Cardiac septum (tissue), 1 donor: ENCODE results near the gene SLC9A7. TPM values are rescaled to one million over a fixed set of nuclear protein-coding genes. Genes with fewer than 3 reads are reported as not detected.

Source experiments
- DNase-seq: peaks from one replicate; pipeline ENCODE4 v3.0.0-alpha.2; 2020; ENCODE audit warnings: low spot score
- intact Hi-C: fragments of 100-400 bp; cut with DNase I; formaldehyde crosslinking; loops from one replicate; pipeline ENCODE4 v1.14.0; 2022
- total RNA-seq: library from RNA; stranded (reverse); fragmentation: NEBNext Ultra II Directional; extraction: Animal tissue kit (Norgen Biotek cat#: 25700); gene quantifications from one replicate; pipeline ENCODE4 v1.2.1, GENCODE V29; 2021
- donor health status: DM: no; HTN: no; CAD: no.

Gene SLC9A7
- total RNA-seq, 1 donor from 2014 or later: 1.0 TPM

DNA sequence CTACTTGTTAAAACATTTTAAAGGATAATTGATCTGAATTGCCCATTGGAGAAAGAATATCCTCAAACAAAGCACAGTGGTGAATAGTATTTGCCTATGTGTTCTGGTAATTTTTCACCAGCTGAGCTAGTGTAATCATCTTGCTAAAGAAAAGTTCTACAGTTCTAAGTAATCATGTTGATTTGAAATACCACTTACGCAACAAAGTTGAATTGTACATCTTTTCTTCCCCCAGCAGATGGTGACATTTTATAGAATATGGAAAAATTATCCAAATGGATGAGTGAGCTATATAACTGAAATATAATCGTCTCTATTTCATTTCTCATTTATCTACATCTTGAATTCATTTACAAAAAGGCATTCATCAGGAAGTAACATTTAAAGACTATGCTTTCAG lies 204.0 kb downstream of the SLC9A7 start:
- no peak for DNase-seq
- intact Hi-C loops: loop anchor here (5.0 kb wide), 1 partner anchor 132 kb away; no protein-coding TSS in a partner anchor

DNA sequence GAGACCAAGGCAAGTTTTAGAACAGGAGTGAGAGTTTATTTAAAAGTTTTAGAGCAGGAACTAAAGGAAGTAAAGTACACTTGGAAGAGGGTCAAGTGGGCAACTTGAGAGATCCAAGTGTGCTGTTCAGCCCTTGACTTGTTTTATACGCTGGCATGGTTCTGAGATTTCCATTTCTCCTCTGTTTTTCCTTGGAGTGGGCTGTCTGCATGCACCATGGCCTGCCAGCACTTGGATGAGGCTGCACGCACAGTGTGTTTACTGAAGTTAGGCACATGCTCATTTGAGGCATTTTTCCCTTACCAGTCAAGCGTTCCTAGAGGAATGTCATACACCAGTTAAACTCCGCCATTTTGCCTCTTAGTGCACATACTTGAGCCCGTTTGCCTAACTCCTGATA lies 205.0 kb downstream of the SLC9A7 start:
- intact Hi-C loops: loop anchor here (5.0 kb wide), 1 partner anchor 133 kb away; no protein-coding TSS in a partner anchor
- peak; percentile 12 for DNase-seq

- no peak for DNase-seq
- intact Hi-C loops: loop anchor here (5.0 kb wide), 1 partner anchor 136 kb away; no protein-coding TSS in a partner anchor
These were observed 207.3 kb downstream of the SLC9A7 start for GRCh38 chrX:46551494-46552128.

GRCh38 chrX:46549914-46550313 lies 209.0 kb downstream of the SLC9A7 start:
- no peak for DNase-seq
- intact Hi-C loops: loop anchor here (5.0 kb wide), 1 partner anchor 137 kb away; no protein-coding TSS in a partner anchor

Other genes with a start within 250 kb of the SLC9A7 start
- gene ZNF674, start 213.7 kb downstream of the SLC9A7 start, total RNA-seq: 2.0 TPM
- 3.5 TPM for gene CHST7, start 185.4 kb downstream of the SLC9A7 start, total RNA-seq
- 3.4 TPM for gene RP2, start 77.9 kb upstream of the SLC9A7 start, total RNA-seq
- 6.7 TPM for gene JADE3, start 153.3 kb upstream of the SLC9A7 start, total RNA-seq